ENCODE results near the gene KLK15.

GRCh38 chr19:50882188-50882587 lies 48.8 kb upstream of the KLK15 start:
- TF ChIP-seq POLR2A (IDR thresholded peaks at IDR 0.05; ENCODE audit: control extremely low read depth in 1 of 2, low read depth in 2 of 2, low read length in 2 of 2), result no peak
- peak in 2 of 3 experiments; percentile 14 to 19; a peak in 3 of 4 replicates for TF ChIP-seq CTCF (IDR thresholded peaks at IDR 0.05; ENCODE audit: control extremely low read depth in 1 of 3, insufficient read depth in 1 of 3, low read depth in 1 of 3, low read length in 3 of 3)
- no peak for TF ChIP-seq NRF1 (IDR thresholded peaks at IDR 0.05; ENCODE audit: low read depth, low read length)
- TF ChIP-seq PHF8 (conservative IDR thresholded peaks at IDR 0.05; ENCODE audit: low read depth, low read length), result no peak
- no peak for TF ChIP-seq CEBPB (IDR thresholded peaks at IDR 0.05; ENCODE audit: low read depth, low read length)
- no peak for TF ChIP-seq EZH2 (IDR thresholded peaks at IDR 0.05; ENCODE audit: low read depth, low read length, severe bottlenecking)
- no peak for TF ChIP-seq GABPA (IDR thresholded peaks at IDR 0.05; ENCODE audit: borderline replicate concordance, insufficient read depth, low read length)
- TF ChIP-seq POU5F1 (IDR thresholded peaks at IDR 0.05; ENCODE audit: low read depth, low read length), result no peak
- no peak for TF ChIP-seq TCF12 (IDR thresholded peaks at IDR 0.05; ENCODE audit: low read depth, low read length)
- TF ChIP-seq JUN (IDR thresholded peaks at IDR 0.05; ENCODE audit: low read depth, low read length), result no peak

Data from H1 (cell line).